Mucosa of descending colon (tissue), 3 donors: ENCODE data around the gene OR10H3. TPM values are rescaled to one million over a fixed set of nuclear protein-coding genes. Genes with fewer than 3 reads are reported as not detected.
A peak's percentile ranks its signal among the peaks of the same experiment; 100 is the strongest.
"Not testable (repeated sequence)": the region's sequence is repeated elsewhere in the genome, so short reads cannot be mapped to it uniquely, and the experiment has no call there.

Source experiments
- ATAC-seq: fragments of 200-7000 bp; cut with Tn5 transposase; one replicate; pipeline ENCODE4 v1.9.1; 2020; ENCODE audit warnings: mild to moderate bottlenecking, moderate library complexity
- DNase-seq, 3 donors: peaks; one replicate each; pipeline ENCODE4 v3.0.0-alpha.2; 2020
- H3K36me3 ChIP-seq: fragments of 200-600 bp; one replicate; pipeline ENCODE4 v1.8.0; 2021; ENCODE audit warnings: low read depth, mild to moderate bottlenecking
- H3K4me1 ChIP-seq: fragments of 200-600 bp; one replicate; pipeline ENCODE4 v1.8.0; 2021; ENCODE audit warnings: low read depth, mild to moderate bottlenecking
- H3K4me3 ChIP-seq: fragments of 200-600 bp; one replicate; pipeline ENCODE4 v1.8.0; 2021; ENCODE audit warnings: mild to moderate bottlenecking
- H3K9me3 ChIP-seq: fragments of 200-600 bp; one replicate; pipeline ENCODE4 v1.8.0; 2021; ENCODE audit warnings: mild to moderate bottlenecking
- CTCF ChIP-seq: fragments of 200-600 bp; IDR thresholded peaks from one replicate; pipeline ENCODE4 v1.8.0; 2022; ENCODE audit warnings: antibody characterized with exemption, mild to moderate bottlenecking
- intact Hi-C, 2 donors: fragments of 100-400 bp; cut with DNase I in 1 of 2; cut with micrococcal nuclease in 1 of 2; formaldehyde crosslinking; loops; one replicate each; pipeline versions ENCODE4 v1.11.0 to v1.11.1; 2022; cut with DNase I, micrococcal nuclease
- total RNA-seq, 3 donors: library from RNA; stranded (reverse); fragmentation: NEBNext Ultra II Directional in 2 of 3; extraction: Animal tissue kit (Norgen Biotek cat#: 25700) in 2 of 3; gene quantifications; one replicate each; pipeline versions ENCODE4 v1.2.1 to v1.2.4, GENCODE V29; 2021 to 2023
- donor health status: DM: no; HTN: no; CAD: no; lungs with moderate emphysema.
- donor health status: DM: no; HTN: no; CAD: no.
- donor health status: DM: no; HTN: yes; CAD: no.

The OR10H3 gene
- total RNA-seq, 3 donors from 2014 or later = not detected

DNA sequence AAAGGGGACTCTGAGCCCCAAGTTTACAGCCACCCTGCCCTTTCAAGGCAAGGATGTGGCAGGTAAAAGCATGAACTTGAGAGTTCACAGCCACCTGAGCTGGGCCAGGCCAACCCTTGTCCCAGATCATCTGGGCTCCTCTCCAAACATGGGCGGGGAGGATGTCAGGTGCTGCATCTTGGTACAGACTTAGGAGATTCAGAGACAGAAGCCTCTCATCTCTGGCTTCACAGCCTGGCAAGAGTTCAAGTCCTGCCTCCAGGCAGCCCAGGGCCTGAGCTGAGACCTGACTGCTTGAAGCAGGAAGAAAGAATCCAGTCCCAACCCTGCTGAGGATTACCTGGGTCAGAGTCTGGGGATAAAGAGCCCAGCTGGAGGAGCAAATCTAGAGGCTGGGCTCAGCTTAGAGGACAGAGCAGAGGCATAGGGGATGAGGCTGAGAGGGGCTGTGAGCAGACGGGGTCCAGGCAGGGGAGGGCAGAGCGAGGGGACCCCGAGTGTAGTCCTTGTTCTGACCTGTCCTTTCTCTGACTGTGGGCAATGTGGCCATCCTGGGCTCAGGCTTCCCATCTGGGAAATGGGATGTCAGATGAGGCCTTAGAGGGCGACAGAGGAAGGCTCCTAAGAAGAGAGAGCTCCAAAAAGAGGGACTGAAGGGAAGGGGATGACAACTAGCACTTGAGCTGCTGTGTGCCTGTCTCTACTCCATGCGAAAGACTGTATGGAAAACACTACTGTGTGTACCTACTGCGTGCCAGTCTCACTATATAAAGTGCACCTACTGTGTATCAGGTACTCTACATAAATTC is 43.0 kb downstream of the OR10H3 start:
- Histone ChIP-seq H3K4me3 (no peak overlapping the region), H3K36me3 (no peaks in the 10 kb centered on the region), H3K4me1 (peaks cover 9% of the 10 kb centered on the region), H3K9me3 (no peaks in the 10 kb centered on the region)
- intact Hi-C loops = no loop called here
- ATAC-seq (peak; percentile 72), DNase-seq (peak in 2 of 3 donors; percentile 50 to 65)
- no peak for TF ChIP-seq CTCF

- ATAC-seq = no peak
- Histone ChIP-seq H3K36me3 (no peaks in the 10 kb centered on the region), H3K9me3 (no peaks in the 10 kb centered on the region), H3K4me3 (no peak overlapping the region), H3K4me1 (peaks cover 9% of the 10 kb centered on the region)
- no peak for TF ChIP-seq CTCF
- intact Hi-C loops = no loop called here
- no peak for DNase-seq
Measured at GRCh38 chr19:15781661-15782060, 43.9 kb downstream of the OR10H3 start.

GRCh38 chr19:15782211-15782610 is 44.4 kb downstream of the OR10H3 start:
- no peak for TF ChIP-seq CTCF
- Histone ChIP-seq H3K9me3 (no peaks in the 10 kb centered on the region), H3K36me3 (no peaks in the 10 kb centered on the region), H3K4me3 (no peak overlapping the region), H3K4me1 (peaks cover 9% of the 10 kb centered on the region)
- DNase-seq (no peak), ATAC-seq (no peak)
- intact Hi-C loops = no loop called here

- not testable (repeated sequence) for ATAC-seq, H3K36me3 ChIP-seq
Measured at GRCh38 chr19:15782896-15783295, 45.1 kb downstream of the OR10H3 start.

GRCh38 chr19:15787611-15788155 is 49.9 kb downstream of the OR10H3 start, which contains the start of gene OR10H5:
TSS of gene OR10H5 (plus strand) at chr19:15787661. CDS start at chr19:15794049, 6,388 bp downstream.
- ATAC-seq = no peak
- Histone ChIP-seq H3K4me3 (no peak within 1 kb of the TSS), H3K9me3 (no peaks in the 10 kb centered on the region), H3K36me3 (no peaks in the 10 kb centered on the region), H3K4me1 (peaks cover 12% of the 10 kb centered on the region)
- intact Hi-C loops = no loop called here
- TF ChIP-seq CTCF = no peak
- no peak for DNase-seq

More at GRCh38 chr19:15782896-15783295, 45.1 kb downstream of the OR10H3 start:
- H3K4me3 ChIP-seq, H3K4me1 ChIP-seq, DNase-seq, H3K9me3 ChIP-seq, intact Hi-C loops: not testable (repeated sequence)

GRCh38 chr19:15788594-15789270 is 50.9 kb downstream of the OR10H3 start:
- Histone ChIP-seq H3K9me3 (no peaks in the 10 kb centered on the region), H3K4me1 (peaks cover 12% of the 10 kb centered on the region), H3K4me3 (no peak overlapping the region), H3K36me3 (no peaks in the 10 kb centered on the region)
- intact Hi-C loops = no loop called here
- ATAC-seq (peak; percentile 90), DNase-seq (peak in 2 of 3 donors; percentile 31 to 65)
- TF ChIP-seq CTCF = no peak
